ENCODE data around the gene IGFBP7.

DNA sequence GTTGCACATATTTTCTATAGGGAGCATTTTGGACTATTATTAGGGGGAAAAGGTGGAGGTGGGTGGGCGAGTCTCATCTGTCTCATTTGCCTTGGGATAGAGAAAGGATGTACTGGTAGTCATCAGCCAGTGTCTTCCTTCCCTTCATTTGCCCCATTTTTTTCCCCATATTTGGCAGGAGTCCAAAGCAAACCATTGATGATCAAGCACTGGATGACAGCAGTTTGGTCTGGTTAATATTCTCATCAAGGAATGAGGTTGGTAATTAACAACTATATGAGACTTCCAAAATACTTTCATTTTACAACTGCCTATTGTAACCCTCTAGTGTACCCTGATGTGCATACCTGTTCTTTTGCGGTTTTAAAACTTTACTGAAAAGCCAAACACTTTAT lies 22.6 kb upstream of the IGFBP7 start:
- TF ChIP-seq, protein P1, sequence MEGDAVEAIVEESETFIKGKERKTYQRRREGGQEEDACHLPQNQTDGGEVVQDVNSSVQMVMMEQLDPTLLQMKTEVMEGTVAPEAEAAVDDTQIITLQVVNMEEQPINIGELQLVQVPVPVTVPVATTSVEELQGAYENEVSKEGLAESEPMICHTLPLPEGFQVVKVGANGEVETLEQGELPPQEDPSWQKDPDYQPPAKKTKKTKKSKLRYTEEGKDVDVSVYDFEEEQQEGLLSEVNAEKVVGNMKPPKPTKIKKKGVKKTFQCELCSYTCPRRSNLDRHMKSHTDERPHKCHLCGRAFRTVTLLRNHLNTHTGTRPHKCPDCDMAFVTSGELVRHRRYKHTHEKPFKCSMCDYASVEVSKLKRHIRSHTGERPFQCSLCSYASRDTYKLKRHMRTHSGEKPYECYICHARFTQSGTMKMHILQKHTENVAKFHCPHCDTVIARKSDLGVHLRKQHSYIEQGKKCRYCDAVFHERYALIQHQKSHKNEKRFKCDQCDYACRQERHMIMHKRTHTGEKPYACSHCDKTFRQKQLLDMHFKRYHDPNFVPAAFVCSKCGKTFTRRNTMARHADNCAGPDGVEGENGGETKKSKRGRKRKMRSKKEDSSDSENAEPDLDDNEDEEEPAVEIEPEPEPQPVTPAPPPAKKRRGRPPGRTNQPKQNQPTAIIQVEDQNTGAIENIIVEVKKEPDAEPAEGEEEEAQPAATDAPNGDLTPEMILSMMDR (IDR thresholded peaks at IDR 0.05) = no peak
- TF ChIP-seq POLR2A (IDR thresholded peaks at IDR 0.05) = no peak

Data from adrenal gland (tissue), 5 donors.